NCI-H446 treated with DMSO at 0.1 percent for 48 hours (cell line): Measurements from ENCODE around the gene ACSL3.
"Not testable (repeated sequence)": the region's sequence is repeated elsewhere in the genome, so short reads cannot be mapped to it uniquely, and the experiment has no call there.

ENCODE experiments used
- DNase-seq: peaks from one replicate; lab custom pipeline; 2025; lab: John Stamatoyannopoulos, UW

Gene ACSL3

GRCh38 chr2:222860740-222861410 lies at the start of gene ACSL3:
ACSL3 (plus strand) TSS chr2:222861036; CDS start chr2:222908773, 47,737 bp downstream.
- DNase-seq, result peak; percentile 84

GRCh38 chr2:222811828-222812227 lies 49.0 kb upstream of the ACSL3 start:
- no peak for DNase-seq

DNA sequence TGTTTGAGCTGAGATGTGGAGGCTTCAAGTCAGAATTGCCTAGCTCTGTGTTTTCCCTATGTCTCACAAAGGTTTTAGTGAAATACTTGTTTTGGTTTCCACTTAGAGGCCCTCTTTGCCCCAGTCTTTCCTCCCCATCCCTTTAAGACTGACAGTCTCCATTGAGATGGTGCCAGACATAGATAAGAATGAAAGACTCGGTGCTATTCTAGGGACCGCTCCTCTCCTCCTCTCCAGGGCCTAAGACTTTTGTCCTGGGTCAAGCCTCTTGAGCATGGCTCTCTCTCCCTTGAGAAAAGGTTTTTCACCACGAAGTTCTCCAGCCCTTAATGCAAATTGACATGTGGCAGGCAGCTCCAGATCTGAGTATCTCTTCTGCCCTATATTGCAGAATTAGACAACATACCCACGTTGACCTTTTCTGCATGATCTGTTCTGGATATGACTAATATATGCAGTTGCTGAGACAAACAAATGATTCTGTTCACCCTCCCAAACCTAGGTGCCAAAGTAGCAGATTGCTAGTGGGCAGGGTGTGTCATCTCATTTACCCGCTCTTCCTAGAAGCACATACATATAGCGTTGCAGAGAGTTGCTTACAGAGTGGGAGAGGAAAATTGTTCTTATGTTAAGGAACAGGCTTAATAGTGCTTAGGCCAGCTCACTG lies 47.5 kb upstream of the ACSL3 start:
- no peak for DNase-seq

GRCh38 chr2:222819722-222820333 lies 41.0 kb upstream of the ACSL3 start:
- DNase-seq, result no peak

- DNase-seq, result no peak
These were observed 37.5 kb upstream of the ACSL3 start for GRCh38 chr2:222823183-222823930.

- no peak for DNase-seq
These were observed 35.8 kb upstream of the ACSL3 start for GRCh38 chr2:222825031-222825430.

- no peak for DNase-seq
These were observed 33.4 kb upstream of the ACSL3 start for GRCh38 chr2:222827417-222827816.

- DNase-seq, result no peak
These were observed 32.3 kb upstream of the ACSL3 start for GRCh38 chr2:222828572-222828971.

GRCh38 chr2:222830164-222830563 lies 30.7 kb upstream of the ACSL3 start:
- no peak for DNase-seq

DNA sequence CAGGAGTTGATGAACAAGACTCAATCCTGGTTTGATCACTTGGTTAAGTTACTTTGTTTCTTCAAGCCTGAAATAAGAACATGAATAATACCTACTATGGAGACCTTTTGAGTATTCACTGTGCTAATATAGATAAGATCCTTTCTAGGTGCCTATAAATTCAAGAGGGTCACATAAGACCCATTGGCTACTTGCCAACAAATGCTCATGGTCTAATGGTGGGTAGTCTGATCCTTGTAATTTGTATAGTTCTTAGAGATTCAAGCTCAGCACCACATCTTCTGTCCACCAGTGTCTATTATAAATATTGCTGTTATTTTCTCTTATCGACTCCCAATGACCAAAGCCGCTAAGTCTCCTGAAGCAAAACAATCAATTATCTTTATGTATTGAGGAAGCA lies 27.4 kb upstream of the ACSL3 start:
- DNase-seq, result no peak

DNA sequence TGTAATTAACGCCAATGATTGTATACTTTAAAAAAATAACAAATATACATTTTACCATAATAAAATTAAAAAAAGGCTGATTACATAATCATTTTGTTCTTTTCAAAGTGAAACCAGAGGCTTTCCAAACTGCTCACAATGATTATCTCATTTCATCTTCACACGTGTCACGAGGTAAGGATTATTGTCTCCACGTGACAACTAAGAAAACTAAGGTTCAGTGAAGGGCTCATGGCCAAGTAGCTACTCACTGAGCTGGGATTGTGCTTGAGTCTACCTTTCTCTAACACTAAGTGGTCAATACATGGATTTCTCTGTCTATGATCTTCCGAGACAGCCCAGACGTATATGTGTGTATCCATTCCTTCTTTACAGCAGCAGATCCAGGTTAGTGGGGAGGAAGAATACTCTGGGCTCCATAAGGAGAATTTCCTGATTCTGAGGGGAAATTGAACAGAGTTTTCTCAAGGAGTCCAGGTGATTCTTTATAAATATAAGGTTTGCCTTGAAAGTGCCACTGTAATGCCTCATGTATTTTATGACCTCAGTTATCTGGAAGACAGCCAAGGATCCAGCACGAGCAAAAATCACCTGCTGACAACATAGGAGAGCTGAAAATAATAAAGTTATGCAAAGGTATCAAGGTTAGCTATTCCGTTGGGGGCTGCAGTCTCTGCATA lies 25.6 kb upstream of the ACSL3 start:
- no peak for DNase-seq

- no peak for DNase-seq
These were observed 25.0 kb upstream of the ACSL3 start for GRCh38 chr2:222835823-222836151.

DNA sequence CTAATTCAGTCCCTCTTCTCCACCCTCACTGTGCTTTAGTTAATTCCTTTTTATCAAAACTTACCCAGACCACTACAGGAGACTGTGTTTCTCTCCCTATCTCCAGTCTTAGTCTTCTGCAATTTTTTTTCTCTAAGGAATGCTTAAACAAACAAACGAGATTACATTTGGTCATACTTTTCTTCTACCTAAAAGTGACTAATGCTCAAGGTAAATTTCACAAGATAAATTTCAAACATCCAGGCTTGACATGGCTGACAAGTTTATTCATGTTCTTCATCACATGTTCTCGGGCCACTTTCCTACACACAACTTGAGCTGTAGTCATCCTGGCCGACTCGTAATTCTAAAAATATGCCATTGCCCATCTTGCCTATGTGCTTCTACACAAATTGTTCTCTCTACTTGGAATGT lies 23.2 kb upstream of the ACSL3 start:
- no peak for DNase-seq

DNA sequence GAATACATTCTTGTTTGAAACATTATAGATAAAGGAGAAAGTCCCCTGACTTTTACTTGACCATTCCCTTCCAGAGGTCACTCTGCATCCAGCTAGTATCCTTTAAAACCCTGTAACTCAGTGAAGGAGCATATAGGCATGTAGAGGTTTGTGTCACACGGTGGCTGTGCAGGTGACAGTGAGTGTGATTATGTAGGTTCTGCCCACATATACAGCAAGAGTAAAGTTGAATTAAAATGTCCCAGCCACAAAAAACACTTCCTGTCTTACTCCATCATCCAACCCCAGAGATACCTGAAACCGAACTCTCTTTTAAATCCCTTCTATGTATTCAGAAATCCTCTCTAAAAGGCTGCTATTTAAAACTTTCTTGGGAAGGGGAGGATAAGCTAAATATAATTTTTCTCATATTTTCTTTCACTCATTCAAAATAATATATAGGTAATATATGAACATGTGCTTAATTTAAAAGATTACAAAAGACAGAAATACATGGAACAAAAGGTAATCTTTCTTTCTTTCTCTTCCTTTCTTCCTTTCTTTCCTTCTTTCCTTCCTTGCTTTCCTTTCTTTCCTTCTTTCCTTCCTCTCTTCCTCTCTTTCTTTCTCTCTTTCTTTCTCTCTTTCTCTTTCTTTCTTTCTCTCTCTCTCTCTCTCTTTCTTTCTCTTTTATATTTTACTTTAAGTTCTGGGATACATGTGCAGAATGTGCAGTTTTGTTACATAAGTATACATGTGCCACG lies 20.6 kb upstream of the ACSL3 start:
- DNase-seq, result no peak

DNA sequence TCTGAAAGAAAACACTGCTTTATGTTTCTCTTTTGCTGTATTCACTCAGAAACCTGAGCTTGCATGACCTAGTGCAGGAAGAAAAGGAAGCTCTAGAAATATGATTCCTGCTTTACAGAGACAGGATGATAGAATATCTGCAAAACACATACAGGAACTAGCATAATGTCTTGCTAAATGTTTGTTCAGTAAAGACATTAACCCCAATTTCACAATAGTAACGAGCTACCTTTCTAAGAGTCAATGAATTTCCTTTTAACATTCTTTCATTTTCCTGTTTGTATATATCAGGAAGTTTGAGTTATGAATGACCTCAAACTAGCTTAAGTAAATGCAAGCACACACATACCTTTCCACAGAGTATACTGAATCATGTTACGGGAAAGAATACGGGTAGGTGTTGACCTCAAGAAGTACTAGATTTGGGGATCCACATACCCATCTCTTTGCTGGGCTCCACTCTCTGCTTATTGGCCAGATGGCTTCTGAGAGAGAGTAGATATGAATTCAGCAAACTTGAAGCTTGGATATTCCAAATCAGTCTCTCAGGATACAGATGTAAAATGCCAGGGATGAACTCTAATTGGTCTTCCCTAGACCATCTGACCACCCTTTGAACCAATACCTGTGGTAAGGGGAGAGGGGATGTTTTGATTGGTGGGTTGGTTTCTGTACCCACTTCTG lies 18.2 kb upstream of the ACSL3 start:
- no peak for DNase-seq

GRCh38 chr2:222844323-222844722 lies 16.5 kb upstream of the ACSL3 start:
- DNase-seq, result no peak

GRCh38 chr2:222845314-222845713 lies 15.5 kb upstream of the ACSL3 start:
- not testable (repeated sequence) for DNase-seq

GRCh38 chr2:222846003-222846402 lies 14.8 kb upstream of the ACSL3 start:
- no peak for DNase-seq

DNA sequence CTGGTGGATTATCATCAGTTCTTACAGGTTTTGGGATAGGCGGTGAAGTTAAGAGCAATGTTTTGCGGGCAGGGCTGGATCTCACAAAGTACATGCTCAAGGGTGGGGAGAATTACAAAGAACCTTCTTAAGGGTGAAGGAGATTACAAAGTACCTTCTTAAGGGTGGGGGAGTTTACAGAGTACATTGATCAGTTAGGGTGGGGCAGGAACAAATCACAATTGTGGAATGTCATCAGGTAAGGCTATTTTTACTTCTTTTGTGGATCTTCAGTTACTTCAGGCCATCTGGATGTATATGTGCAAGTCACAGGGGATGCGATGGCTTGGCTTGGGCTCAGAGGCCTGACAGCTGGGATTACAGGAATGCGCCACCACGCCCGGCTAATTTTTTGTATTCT lies 12.8 kb upstream of the ACSL3 start:
- not testable (repeated sequence) for DNase-seq

DNA sequence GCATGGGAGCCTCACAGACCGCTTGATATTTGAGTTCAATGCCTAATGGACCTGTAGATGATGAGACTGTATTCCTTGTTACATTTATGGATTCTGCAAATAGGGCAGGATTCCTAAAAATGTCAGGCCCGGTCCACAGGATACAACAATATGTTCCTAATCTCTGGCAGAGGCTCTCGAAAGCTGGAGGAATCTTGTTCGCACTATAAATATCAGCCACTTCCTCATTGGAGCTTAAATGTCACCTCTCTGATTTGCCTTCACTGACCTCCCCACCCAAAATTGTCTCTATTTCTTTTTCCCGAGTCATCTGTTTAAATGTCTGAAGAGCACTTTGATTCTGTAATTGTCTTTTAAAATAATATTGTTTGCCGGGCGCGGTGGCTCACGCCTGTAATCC lies 12.0 kb upstream of the ACSL3 start:
- no peak for DNase-seq
